SHP77 treated with DMSO at 0.1 percent for 48 hours (cell line): ENCODE data around the gene PRCC.

Source experiments
- DNase-seq: peaks from one replicate; lab custom pipeline; 2025; lab: John Stamatoyannopoulos, UW

The PRCC gene

GRCh38 chr1:156767101-156767878 lies at the start of gene PRCC:
Gene PRCC (plus strand): TSS chr1:156767535. CDS start chr1:156767772, 237 bp downstream.
- peak; percentile 100 for DNase-seq

- DNase-seq: no peak
Observed at GRCh38 chr1:156721131-156721530, 46.2 kb upstream of the PRCC start.

- no peak for DNase-seq
Observed at GRCh38 chr1:156721535-156721934, 45.8 kb upstream of the PRCC start.

GRCh38 chr1:156725683-156726280 lies 41.6 kb upstream of the PRCC start:
- DNase-seq: peak; percentile 93

GRCh38 chr1:156726549-156727226 lies 40.6 kb upstream of the PRCC start:
- DNase-seq: peak; percentile 79

GRCh38 chr1:156727492-156727891 lies 39.8 kb upstream of the PRCC start:
- DNase-seq: no peak

- peak; percentile 84 for DNase-seq
Observed at GRCh38 chr1:156727926-156728598, 39.3 kb upstream of the PRCC start, which contains the start of gene METTL25B. Gene METTL25B (plus strand): TSS chr1:156728469. CDS start chr1:156729105, 636 bp downstream.

- peak; percentile 99 for DNase-seq
Observed at GRCh38 chr1:156728599-156729462, 38.5 kb upstream of the PRCC start, which contains the start of gene ISG20L2. Gene ISG20L2 (minus strand): TSS chr1:156728766. CDS start chr1:156727652, 1,114 bp downstream.

- DNase-seq: no peak
Observed at GRCh38 chr1:156733989-156734584, 33.2 kb upstream of the PRCC start.

- no peak for DNase-seq
Observed at GRCh38 chr1:156738407-156738806, 28.9 kb upstream of the PRCC start.

GRCh38 chr1:156738916-156739315 lies 28.4 kb upstream of the PRCC start:
- DNase-seq: no peak

- peak; percentile 60 for DNase-seq
Observed at GRCh38 chr1:156740237-156740740, 27.0 kb upstream of the PRCC start.

- DNase-seq: peak; percentile 100
Observed at GRCh38 chr1:156740741-156741480, 26.4 kb upstream of the PRCC start, which contains the start of gene MRPL24. Gene MRPL24 (minus strand): TSS chr1:156741088. CDS start chr1:156738704, 2,384 bp downstream.

- DNase-seq: no peak
Observed at GRCh38 chr1:156741481-156741983, 25.8 kb upstream of the PRCC start.

GRCh38 chr1:156742017-156742416 lies 25.3 kb upstream of the PRCC start:
- no peak for DNase-seq

GRCh38 chr1:156742801-156743200 lies 24.5 kb upstream of the PRCC start:
- DNase-seq: no peak

GRCh38 chr1:156743367-156744302 lies 23.7 kb upstream of the PRCC start:
- no peak for DNase-seq

GRCh38 chr1:156744344-156744743 lies 23.0 kb upstream of the PRCC start:
- no peak for DNase-seq
